IMR-90 (cell line): ENCODE results near the gene DCAF11. TPM values are rescaled to one million over a fixed set of nuclear protein-coding genes. Genes with fewer than 3 reads are reported as not detected.

Source experiments
- ATAC-seq: fragments of 200-7000 bp; cut with Tn5 transposase; 2 replicates; pipeline ENCODE4 v1.9.1; 2020; ENCODE audit warnings: low read depth, mild to moderate bottlenecking, moderate library complexity
- BruUV-seq: library from RNA; stranded (reverse); fragments of 400-500 nt; replicated peaks from 2 replicates; lab custom pipeline; 2021; lab: Mats Ljungman, UMichigan
- CTCF ChIA-PET: fragments of 300-600 bp; formaldehyde crosslinking; extraction: SDS; loops from one replicate; lab custom pipeline; 2021; ENCODE audit warnings: antibody characterized with exemption; lab: Yijun Ruan, JAX
- POLR2A ChIA-PET: fragments of 300-600 bp; sonication (Branson Sonifier 250); formaldehyde crosslinking; loops from one replicate; lab custom pipeline; 2022; ENCODE audit warnings: antibody characterized with exemption; ENCODE audit not compliant: unreplicated experiment; lab: Charles Lee
- DNase-seq: peaks from one replicate; pipeline ENCODE4 v3.0.0; 2013
- H2AFZ ChIP-seq: replicated peaks from 2 replicates; pipeline ENCODE3; 2013; ENCODE audit warnings: low read length, mild to moderate bottlenecking; ENCODE audit not compliant: poor library complexity
- H2AK5ac ChIP-seq: 2 replicates; pipeline ENCODE4 v1.6.1; 2013; ENCODE audit warnings: low read depth, low read length, inconsistent platforms
- H2AK9ac ChIP-seq: replicated peaks from 2 replicates; pipeline ENCODE3; 2013; ENCODE audit warnings: mild to moderate bottlenecking, low read depth, low read length, moderate library complexity; ENCODE audit not compliant: poor library complexity
- H2BK120ac ChIP-seq: 2 replicates; pipeline ENCODE4 v1.6.1; 2013; ENCODE audit warnings: low read depth, low read length, inconsistent platforms
- H2BK15ac ChIP-seq: 3 replicates; pipeline ENCODE4 v1.6.1; 2013; ENCODE audit warnings: low read depth, low read length, inconsistent platforms
- H2BK20ac ChIP-seq: 2 replicates; pipeline ENCODE4 v1.6.1; 2013; ENCODE audit warnings: low read depth, mild to moderate bottlenecking, inconsistent platforms, low read length, moderate library complexity
- H2BK5ac ChIP-seq: 2 replicates; pipeline ENCODE4 v1.6.1; 2013; ENCODE audit warnings: mild to moderate bottlenecking, low read depth, low read length, inconsistent platforms; ENCODE audit not compliant: poor library complexity, severe bottlenecking
- H3K14ac ChIP-seq: replicated peaks from 2 replicates; pipeline ENCODE4 v1.6.1; 2013; ENCODE audit warnings: low read depth, low read length, inconsistent platforms
- H3K18ac ChIP-seq: 2 replicates; pipeline ENCODE4 v1.6.1; 2013; ENCODE audit warnings: low read depth, low read length, control low read depth
- H3K23ac ChIP-seq: 2 replicates; pipeline ENCODE4 v1.6.1; 2013; ENCODE audit warnings: low read depth, low read length, inconsistent platforms
- H3K27ac ChIP-seq: 2 replicates; pipeline ENCODE4 v1.5.1; 2013; ENCODE audit warnings: mild to moderate bottlenecking, control low read depth, low read length; ENCODE audit not compliant: insufficient read depth
- H3K27me3 ChIP-seq: 2 replicates; pipeline ENCODE4 v1.6.1; 2013; ENCODE audit warnings: low read length; ENCODE audit not compliant: control insufficient read depth, insufficient read depth
- H3K36me3 ChIP-seq: 2 replicates; pipeline ENCODE4 v1.6.1; 2013; ENCODE audit warnings: low read length, mixed read lengths; ENCODE audit not compliant: control insufficient read depth, insufficient read depth
- H3K4ac ChIP-seq: 2 replicates; pipeline ENCODE4 v1.6.1; 2013; ENCODE audit warnings: low read depth, low read length, inconsistent platforms
- H3K4me1 ChIP-seq: 2 replicates; pipeline ENCODE4 v1.6.1; 2013; ENCODE audit warnings: low read length, mixed read lengths; ENCODE audit not compliant: control insufficient read depth, insufficient read depth
- H3K4me2 ChIP-seq: 2 replicates; pipeline ENCODE4 v1.6.1; 2013; ENCODE audit warnings: low read depth, mild to moderate bottlenecking, control low read depth, low read length, moderate library complexity
- H3K4me3 ChIP-seq: 2 replicates; pipeline ENCODE4 v1.5.1; 2013; ENCODE audit warnings: low read depth, mild to moderate bottlenecking, control low read depth, low read length, moderate library complexity; ENCODE audit not compliant: insufficient read depth
- H3K56ac ChIP-seq: 2 replicates; pipeline ENCODE4 v1.6.1; 2013; ENCODE audit warnings: low read length, inconsistent platforms; ENCODE audit not compliant: insufficient read depth; ENCODE audit errors: extremely low read depth
- H3K79me1 ChIP-seq, 2 experiments: 2 replicates each; pipeline ENCODE4 v1.6.1; 2013; ENCODE audit warnings: low read length in 2 of 2, inconsistent platforms in 1 of 2, low read depth in 1 of 2
- H3K9ac ChIP-seq: 2 replicates; pipeline ENCODE4 v1.6.1; 2013; ENCODE audit warnings: low read depth, low read length, control low read depth
- H3K9me1 ChIP-seq: 2 replicates; pipeline ENCODE4 v1.6.1; 2013; ENCODE audit warnings: low read length, inconsistent platforms; ENCODE audit not compliant: insufficient read depth
- H3K9me3 ChIP-seq: 2 replicates; pipeline ENCODE4 v1.6.1; 2013; ENCODE audit warnings: low read length; ENCODE audit not compliant: control insufficient read depth, insufficient read depth
- H4K20me1 ChIP-seq: 2 replicates; pipeline ENCODE4 v1.6.1; 2013; ENCODE audit warnings: low read length, inconsistent platforms; ENCODE audit not compliant: insufficient read depth
- H4K5ac ChIP-seq: 2 replicates; pipeline ENCODE4 v1.6.1; 2013; ENCODE audit warnings: mild to moderate bottlenecking, low read depth, low read length, control low read depth
- H4K8ac ChIP-seq, 2 experiments: 2 replicates each; pipeline ENCODE4 v1.6.1; 2013; ENCODE audit warnings: low read depth in 2 of 2, low read length in 2 of 2, control low read depth in 1 of 2, inconsistent platforms in 1 of 2
- H4K91ac ChIP-seq: 2 replicates; pipeline ENCODE4 v1.6.1; 2013; ENCODE audit warnings: low read depth, low read length, inconsistent platforms; ENCODE audit not compliant: insufficient read depth
- BHLHE40 ChIP-seq: fragments of 150-350 bp; IDR thresholded peaks from 2 replicates; pipeline ENCODE4 v1.6.1; 2016; ENCODE audit warnings: mild to moderate bottlenecking, low read depth, low read length
- CEBPB ChIP-seq: IDR thresholded peaks from 2 replicates; pipeline ENCODE4 v1.6.1; 2012; ENCODE audit warnings: low read depth, low read length, improper control_type of control experiment
- CHD1 ChIP-seq: IDR thresholded peaks from 2 replicates; pipeline ENCODE4 v1.6.1; 2012; ENCODE audit warnings: low read depth, low read length, improper control_type of control experiment
- FOS ChIP-seq: fragments of 150-350 bp; IDR thresholded peaks from 2 replicates; pipeline ENCODE4 v1.6.1; 2016; ENCODE audit warnings: low read depth, low read length
- MAZ ChIP-seq: IDR thresholded peaks from 2 replicates; pipeline ENCODE4 v1.6.1; 2012; ENCODE audit warnings: low read depth, mild to moderate bottlenecking, low read length, improper control_type of control experiment, moderate library complexity, borderline replicate concordance
- MXI1 ChIP-seq: IDR thresholded peaks from 2 replicates; pipeline ENCODE4 v1.6.1; 2012; ENCODE audit warnings: low read depth, mild to moderate bottlenecking, low read length, moderate library complexity, borderline replicate concordance
- NFE2L2 ChIP-seq: fragments of 150-350 bp; IDR thresholded peaks from 2 replicates; pipeline ENCODE4 v1.6.1; 2016; ENCODE audit warnings: low read depth, mild to moderate bottlenecking, low read length
- POLR2A ChIP-seq: IDR thresholded peaks from 2 replicates; pipeline ENCODE4 v1.6.1; 2012; ENCODE audit warnings: mild to moderate bottlenecking, low read depth, low read length
- RFX5 ChIP-seq: IDR thresholded peaks from 2 replicates; pipeline ENCODE4 v1.8.0; 2012; ENCODE audit warnings: low read depth, mild to moderate bottlenecking, low read length, moderate library complexity
- WGBS, 2 experiments: methylation state at CpG; one replicate each; pipeline versions ENCODE4 v1.1.5 to v1.1.7; 2013; ENCODE audit warnings: missing lambda C conversion rate in 2 of 2; ENCODE audit not compliant: insufficient read length in 1 of 2; ENCODE audit errors: extremely low coverage in 2 of 2; 5-methylcytosine and 5-hydroxymethylcytosine counted together
- dilution Hi-C: fragments of 300-500 bp; cut with HindIII; formaldehyde crosslinking; loops from one replicate; pipeline ENCODE4 v1.14.3; 2018; ENCODE audit warnings: low sequenced_read_pairs; ENCODE audit not compliant: unreplicated experiment
- in situ Hi-C: fragments of 300-500 bp; cut with MboI; formaldehyde crosslinking; loops from 3 replicates; pipeline ENCODE4 v1.14.3; 2019; ENCODE audit warnings: low sequenced_read_pairs, inconsistent platforms, mixed read lengths
- intact Hi-C: fragments of 100-400 bp; cut with micrococcal nuclease; formaldehyde crosslinking; loops from 2 replicates; pipeline ENCODE4 v1.10.0; 2022
- polyA plus RNA-seq, 3 experiments: library from polyadenylated mRNA; depleted of rRNA; stranded (reverse); fragments of >200 nt; gene quantifications; 2 replicates each; pipeline ENCODE4 v1.2.3, GENCODE V29; 2012; ENCODE audit warnings: low replicate concordance in 1 of 3
- total RNA-seq: library from RNA; depleted of rRNA; stranded (reverse); fragments of >200 nt; gene quantifications from 2 replicates; pipeline ENCODE4 v1.2.3, GENCODE V29; 2012
- TF ChIP-seq, protein P1 (sequence below): conservative IDR thresholded peaks from 2 replicates; pipeline ENCODE4 v1.5.1; 2012; ENCODE audit warnings: mild to moderate bottlenecking, low read depth, low read length, improper control_type of control experiment
- TF ChIP-seq, protein P2 (sequence below): fragments of 150-350 bp; IDR thresholded peaks from 2 replicates; pipeline ENCODE4 v1.6.1; 2017; ENCODE audit warnings: mild to moderate bottlenecking, antibody characterized with exemption, low read length, low read depth

DCAF11 gene
- total and polyA plus RNA-seq, 2 of the 4 experiments (the other 2 are of a cell fraction): 21.0 to 52.0 TPM

DNA sequence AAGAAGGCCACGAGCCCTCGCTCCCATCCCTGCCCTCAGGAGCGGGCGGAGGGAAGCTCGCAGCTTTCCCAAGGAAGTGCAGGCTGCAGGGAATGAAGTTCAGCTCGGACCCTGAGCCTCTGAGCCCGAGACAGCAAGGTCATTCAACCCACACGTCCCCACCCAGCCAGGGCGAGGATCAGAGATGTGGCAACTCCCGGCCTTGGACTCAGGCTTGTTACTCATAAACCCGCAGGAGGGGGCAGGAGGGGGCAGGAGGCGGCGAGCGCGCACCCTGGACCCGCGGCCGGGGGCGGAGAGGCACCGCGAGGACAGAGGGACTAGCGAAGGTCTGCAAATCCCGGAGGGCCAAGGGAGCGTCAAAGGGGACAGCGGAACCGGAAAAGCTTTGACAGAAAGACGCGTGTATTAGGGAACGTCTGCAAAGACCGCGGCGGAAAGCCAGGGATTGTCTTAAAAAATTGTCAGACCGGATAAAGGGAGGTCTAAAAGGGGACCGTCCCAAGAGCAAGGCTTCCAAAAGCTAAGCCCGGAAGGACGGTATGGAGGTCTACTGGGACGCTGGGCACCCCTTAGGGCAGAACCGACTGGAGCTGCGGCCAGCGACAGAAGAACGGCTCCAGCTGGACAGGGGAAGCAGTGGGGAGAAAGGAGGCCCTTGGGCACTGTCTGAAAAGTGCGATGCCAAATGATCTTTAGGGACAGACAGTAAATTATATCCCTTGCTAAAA is 611 bp upstream of the DCAF11 start:
- Histone ChIP-seq H2BK5ac (peak overlapping the region; percentile 90), H2BK120ac (peak overlapping the region; percentile 86), H2AK9ac (peak overlapping the region; percentile 99), H3K27me3 (no peaks in the 10 kb centered on the region), H2AK5ac (peak overlapping the region; percentile 72), H3K36me3 (peaks cover 7% of the 10 kb centered on the region; the same call in 1 of the 2 replicates), H3K4ac (peak overlapping the region; percentile 97), H3K9me1 (peaks cover 8% of the 10 kb centered on the region; the same call in 1 of the 2 replicates), H4K8ac (peak overlapping the region; percentile 94 to 99), H2BK15ac (peak overlapping the region; percentile 33; the same call in 1 of the 3 replicates), H3K4me3 (peak overlapping the region; percentile 69), H3K14ac (peak overlapping the region; percentile 78), H3K4me2 (peak overlapping the region; percentile 73), H3K23ac (peak overlapping the region; percentile 95), H3K27ac (peak overlapping the region; percentile 87), H3K79me1 (peaks cover 10 to 16% of the 10 kb centered on the region in 2 experiments; a peak in 2 of 4 replicates), H4K91ac (peak overlapping the region; percentile 98), H2BK20ac (peak overlapping the region; percentile 50), H4K20me1 (no peaks in the 10 kb centered on the region), H3K18ac (peak overlapping the region; percentile 46), H3K9me3 (no peaks in the 10 kb centered on the region), H3K56ac (peak overlapping the region; percentile 94), H3K9ac (peak overlapping the region; percentile 76), H2AFZ (peak overlapping the region; percentile 98), H3K4me1 (peaks cover 3% of the 10 kb centered on the region; the same call in 1 of the 2 replicates), H4K5ac (peak overlapping the region; percentile 51)
- BruUV-seq: no TSS peak
- in situ Hi-C loops (no loop called here), intact Hi-C loops (loop anchor here (1.0 to 2.0 kb wide), 2 partner anchors 27 to 47 kb away; partner anchors contain the start of genes EMC9 and IRF9), dilution Hi-C loops (no loop called here)
- ChIA-PET POLR2A (interaction anchor here (1.0 to 1.8 kb wide), 2 partner anchors 22 to 33 kb away, joined by 6 to 7 read pairs; partner anchors contain the start of genes PSME1 and PSME2), CTCF (interaction anchor here (0.7 to 1.8 kb wide), 4 partner anchors 8 to 55 kb away, joined by 3 to 7 read pairs (median 4); partner anchors contain the start of gene IRF9)
- ATAC-seq (peak; percentile 52), DNase-seq (peak; percentile 87)
- TF ChIP-seq RFX5 (no peak), MAZ (peak; percentile 100), FOS (0 out of 2 replicates have a peak, but pooled peaks have one; percentile 49), MXI1 (peak; percentile 89; the same call in 1 of the 2 replicates), BHLHE40 (no peak), CEBPB (peak; percentile 97), POLR2A (peak; percentile 69; the same call in 1 of the 2 replicates), NFE2L2 (no peak), CHD1 (no peak)
- TF ChIP-seq, protein P1, sequence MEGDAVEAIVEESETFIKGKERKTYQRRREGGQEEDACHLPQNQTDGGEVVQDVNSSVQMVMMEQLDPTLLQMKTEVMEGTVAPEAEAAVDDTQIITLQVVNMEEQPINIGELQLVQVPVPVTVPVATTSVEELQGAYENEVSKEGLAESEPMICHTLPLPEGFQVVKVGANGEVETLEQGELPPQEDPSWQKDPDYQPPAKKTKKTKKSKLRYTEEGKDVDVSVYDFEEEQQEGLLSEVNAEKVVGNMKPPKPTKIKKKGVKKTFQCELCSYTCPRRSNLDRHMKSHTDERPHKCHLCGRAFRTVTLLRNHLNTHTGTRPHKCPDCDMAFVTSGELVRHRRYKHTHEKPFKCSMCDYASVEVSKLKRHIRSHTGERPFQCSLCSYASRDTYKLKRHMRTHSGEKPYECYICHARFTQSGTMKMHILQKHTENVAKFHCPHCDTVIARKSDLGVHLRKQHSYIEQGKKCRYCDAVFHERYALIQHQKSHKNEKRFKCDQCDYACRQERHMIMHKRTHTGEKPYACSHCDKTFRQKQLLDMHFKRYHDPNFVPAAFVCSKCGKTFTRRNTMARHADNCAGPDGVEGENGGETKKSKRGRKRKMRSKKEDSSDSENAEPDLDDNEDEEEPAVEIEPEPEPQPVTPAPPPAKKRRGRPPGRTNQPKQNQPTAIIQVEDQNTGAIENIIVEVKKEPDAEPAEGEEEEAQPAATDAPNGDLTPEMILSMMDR: no peak
- TF ChIP-seq, protein P2, sequence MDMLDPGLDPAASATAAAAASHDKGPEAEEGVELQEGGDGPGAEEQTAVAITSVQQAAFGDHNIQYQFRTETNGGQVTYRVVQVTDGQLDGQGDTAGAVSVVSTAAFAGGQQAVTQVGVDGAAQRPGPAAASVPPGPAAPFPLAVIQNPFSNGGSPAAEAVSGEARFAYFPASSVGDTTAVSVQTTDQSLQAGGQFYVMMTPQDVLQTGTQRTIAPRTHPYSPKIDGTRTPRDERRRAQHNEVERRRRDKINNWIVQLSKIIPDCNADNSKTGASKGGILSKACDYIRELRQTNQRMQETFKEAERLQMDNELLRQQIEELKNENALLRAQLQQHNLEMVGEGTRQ: 0 out of 2 replicates have a peak, but pooled peaks have one; percentile 14
- 0% methylated on average over 24 of the region's 42 CpGs; no CpG with 5 or more reads in 1 of the 2 experiments for WGBS, 2 experiments
